IMR-90 (cell line): ENCODE measurements around the gene AMBRA1. TPM values are rescaled to one million over a fixed set of nuclear protein-coding genes. Genes with fewer than 3 reads are reported as not detected.

Experiments
- ATAC-seq: fragments of 200-7000 bp; cut with Tn5 transposase; 2 replicates; pipeline ENCODE4 v1.9.1; 2020; ENCODE audit warnings: low read depth, mild to moderate bottlenecking, moderate library complexity
- BruUV-seq: library from RNA; stranded (reverse); fragments of 400-500 nt; replicated peaks from 2 replicates; lab custom pipeline; 2021; lab: Mats Ljungman, UMichigan
- CTCF ChIA-PET: fragments of 300-600 bp; formaldehyde crosslinking; extraction: SDS; loops from one replicate; lab custom pipeline; 2021; ENCODE audit warnings: antibody characterized with exemption; lab: Yijun Ruan, JAX
- POLR2A ChIA-PET: fragments of 300-600 bp; sonication (Branson Sonifier 250); formaldehyde crosslinking; loops from one replicate; lab custom pipeline; 2022; ENCODE audit warnings: antibody characterized with exemption; ENCODE audit not compliant: unreplicated experiment; lab: Charles Lee
- DNase-seq: peaks from one replicate; pipeline ENCODE4 v3.0.0; 2013
- H2AFZ ChIP-seq: replicated peaks from 2 replicates; pipeline ENCODE3; 2013; ENCODE audit warnings: low read length, mild to moderate bottlenecking; ENCODE audit not compliant: poor library complexity
- H2AK5ac ChIP-seq: 2 replicates; pipeline ENCODE4 v1.6.1; 2013; ENCODE audit warnings: low read depth, low read length, inconsistent platforms
- H2AK9ac ChIP-seq: replicated peaks from 2 replicates; pipeline ENCODE3; 2013; ENCODE audit warnings: mild to moderate bottlenecking, low read depth, low read length, moderate library complexity; ENCODE audit not compliant: poor library complexity
- H2BK120ac ChIP-seq: 2 replicates; pipeline ENCODE4 v1.6.1; 2013; ENCODE audit warnings: low read depth, low read length, inconsistent platforms
- H2BK15ac ChIP-seq: 3 replicates; pipeline ENCODE4 v1.6.1; 2013; ENCODE audit warnings: low read depth, low read length, inconsistent platforms
- H2BK20ac ChIP-seq: 2 replicates; pipeline ENCODE4 v1.6.1; 2013; ENCODE audit warnings: low read depth, mild to moderate bottlenecking, inconsistent platforms, low read length, moderate library complexity
- H2BK5ac ChIP-seq: 2 replicates; pipeline ENCODE4 v1.6.1; 2013; ENCODE audit warnings: mild to moderate bottlenecking, low read depth, low read length, inconsistent platforms; ENCODE audit not compliant: poor library complexity, severe bottlenecking
- H3K14ac ChIP-seq: replicated peaks from 2 replicates; pipeline ENCODE4 v1.6.1; 2013; ENCODE audit warnings: low read depth, low read length, inconsistent platforms
- H3K18ac ChIP-seq: 2 replicates; pipeline ENCODE4 v1.6.1; 2013; ENCODE audit warnings: low read depth, low read length, control low read depth
- H3K23ac ChIP-seq: 2 replicates; pipeline ENCODE4 v1.6.1; 2013; ENCODE audit warnings: low read depth, low read length, inconsistent platforms
- H3K27ac ChIP-seq: 2 replicates; pipeline ENCODE4 v1.5.1; 2013; ENCODE audit warnings: mild to moderate bottlenecking, control low read depth, low read length; ENCODE audit not compliant: insufficient read depth
- H3K27me3 ChIP-seq: 2 replicates; pipeline ENCODE4 v1.6.1; 2013; ENCODE audit warnings: low read length; ENCODE audit not compliant: control insufficient read depth, insufficient read depth
- H3K36me3 ChIP-seq: 2 replicates; pipeline ENCODE4 v1.6.1; 2013; ENCODE audit warnings: low read length, mixed read lengths; ENCODE audit not compliant: control insufficient read depth, insufficient read depth
- H3K4ac ChIP-seq: 2 replicates; pipeline ENCODE4 v1.6.1; 2013; ENCODE audit warnings: low read depth, low read length, inconsistent platforms
- H3K4me1 ChIP-seq: 2 replicates; pipeline ENCODE4 v1.6.1; 2013; ENCODE audit warnings: low read length, mixed read lengths; ENCODE audit not compliant: control insufficient read depth, insufficient read depth
- H3K4me2 ChIP-seq: 2 replicates; pipeline ENCODE4 v1.6.1; 2013; ENCODE audit warnings: low read depth, mild to moderate bottlenecking, control low read depth, low read length, moderate library complexity
- H3K4me3 ChIP-seq: 2 replicates; pipeline ENCODE4 v1.5.1; 2013; ENCODE audit warnings: low read depth, mild to moderate bottlenecking, control low read depth, low read length, moderate library complexity; ENCODE audit not compliant: insufficient read depth
- H3K56ac ChIP-seq: 2 replicates; pipeline ENCODE4 v1.6.1; 2013; ENCODE audit warnings: low read length, inconsistent platforms; ENCODE audit not compliant: insufficient read depth; ENCODE audit errors: extremely low read depth
- H3K79me1 ChIP-seq, 2 experiments: 2 replicates each; pipeline ENCODE4 v1.6.1; 2013; ENCODE audit warnings: low read length in 2 of 2, inconsistent platforms in 1 of 2, low read depth in 1 of 2
- H3K9ac ChIP-seq: 2 replicates; pipeline ENCODE4 v1.6.1; 2013; ENCODE audit warnings: low read depth, low read length, control low read depth
- H3K9me1 ChIP-seq: 2 replicates; pipeline ENCODE4 v1.6.1; 2013; ENCODE audit warnings: low read length, inconsistent platforms; ENCODE audit not compliant: insufficient read depth
- H3K9me3 ChIP-seq: 2 replicates; pipeline ENCODE4 v1.6.1; 2013; ENCODE audit warnings: low read length; ENCODE audit not compliant: control insufficient read depth, insufficient read depth
- H4K20me1 ChIP-seq: 2 replicates; pipeline ENCODE4 v1.6.1; 2013; ENCODE audit warnings: low read length, inconsistent platforms; ENCODE audit not compliant: insufficient read depth
- H4K5ac ChIP-seq: 2 replicates; pipeline ENCODE4 v1.6.1; 2013; ENCODE audit warnings: mild to moderate bottlenecking, low read depth, low read length, control low read depth
- H4K8ac ChIP-seq, 2 experiments: 2 replicates each; pipeline ENCODE4 v1.6.1; 2013; ENCODE audit warnings: low read depth in 2 of 2, low read length in 2 of 2, control low read depth in 1 of 2, inconsistent platforms in 1 of 2
- H4K91ac ChIP-seq: 2 replicates; pipeline ENCODE4 v1.6.1; 2013; ENCODE audit warnings: low read depth, low read length, inconsistent platforms; ENCODE audit not compliant: insufficient read depth
- BHLHE40 ChIP-seq: fragments of 150-350 bp; IDR thresholded peaks from 2 replicates; pipeline ENCODE4 v1.6.1; 2016; ENCODE audit warnings: mild to moderate bottlenecking, low read depth, low read length
- CHD1 ChIP-seq: IDR thresholded peaks from 2 replicates; pipeline ENCODE4 v1.6.1; 2012; ENCODE audit warnings: low read depth, low read length, improper control_type of control experiment
- CTCF ChIP-seq: conservative IDR thresholded peaks from 2 replicates; pipeline ENCODE4 v1.5.1; 2012; ENCODE audit warnings: mild to moderate bottlenecking, low read depth, low read length, improper control_type of control experiment
- ELK1 ChIP-seq: fragments of 150-350 bp; IDR thresholded peaks from 2 replicates; pipeline ENCODE4 v1.6.1; 2016; ENCODE audit warnings: low read depth, mild to moderate bottlenecking, low read length, moderate library complexity, borderline replicate concordance
- MAZ ChIP-seq: IDR thresholded peaks from 2 replicates; pipeline ENCODE4 v1.6.1; 2012; ENCODE audit warnings: low read depth, mild to moderate bottlenecking, low read length, improper control_type of control experiment, moderate library complexity, borderline replicate concordance
- MXI1 ChIP-seq: IDR thresholded peaks from 2 replicates; pipeline ENCODE4 v1.6.1; 2012; ENCODE audit warnings: low read depth, mild to moderate bottlenecking, low read length, moderate library complexity, borderline replicate concordance
- RAD21 ChIP-seq: IDR thresholded peaks from 2 replicates; pipeline ENCODE4 v1.6.1; 2012; ENCODE audit warnings: low read length, improper control_type of control experiment
- SMC3 ChIP-seq: fragments of 150-350 bp; IDR thresholded peaks from 2 replicates; pipeline ENCODE4 v1.6.1; 2016; ENCODE audit warnings: low read depth, mild to moderate bottlenecking, antibody characterized with exemption, low read length, moderate library complexity
- WGBS, 2 experiments: methylation state at CpG; one replicate each; pipeline versions ENCODE4 v1.1.5 to v1.1.7; 2013; ENCODE audit warnings: missing lambda C conversion rate in 2 of 2; ENCODE audit not compliant: insufficient read length in 1 of 2; ENCODE audit errors: extremely low coverage in 2 of 2; 5-methylcytosine and 5-hydroxymethylcytosine counted together
- dilution Hi-C: fragments of 300-500 bp; cut with HindIII; formaldehyde crosslinking; loops from one replicate; pipeline ENCODE4 v1.14.3; 2018; ENCODE audit warnings: low sequenced_read_pairs; ENCODE audit not compliant: unreplicated experiment
- in situ Hi-C: fragments of 300-500 bp; cut with MboI; formaldehyde crosslinking; loops from 3 replicates; pipeline ENCODE4 v1.14.3; 2019; ENCODE audit warnings: low sequenced_read_pairs, inconsistent platforms, mixed read lengths
- intact Hi-C: fragments of 100-400 bp; cut with micrococcal nuclease; formaldehyde crosslinking; loops from 2 replicates; pipeline ENCODE4 v1.10.0; 2022
- polyA plus RNA-seq, 3 experiments: library from polyadenylated mRNA; depleted of rRNA; stranded (reverse); fragments of >200 nt; gene quantifications; 2 replicates each; pipeline ENCODE4 v1.2.3, GENCODE V29; 2012; ENCODE audit warnings: low replicate concordance in 1 of 3
- total RNA-seq: library from RNA; depleted of rRNA; stranded (reverse); fragments of >200 nt; gene quantifications from 2 replicates; pipeline ENCODE4 v1.2.3, GENCODE V29; 2012

The AMBRA1 gene
- total and polyA plus RNA-seq, 2 of the 4 experiments (the other 2 are of a cell fraction) = 9.4 to 18.3 TPM

DNA sequence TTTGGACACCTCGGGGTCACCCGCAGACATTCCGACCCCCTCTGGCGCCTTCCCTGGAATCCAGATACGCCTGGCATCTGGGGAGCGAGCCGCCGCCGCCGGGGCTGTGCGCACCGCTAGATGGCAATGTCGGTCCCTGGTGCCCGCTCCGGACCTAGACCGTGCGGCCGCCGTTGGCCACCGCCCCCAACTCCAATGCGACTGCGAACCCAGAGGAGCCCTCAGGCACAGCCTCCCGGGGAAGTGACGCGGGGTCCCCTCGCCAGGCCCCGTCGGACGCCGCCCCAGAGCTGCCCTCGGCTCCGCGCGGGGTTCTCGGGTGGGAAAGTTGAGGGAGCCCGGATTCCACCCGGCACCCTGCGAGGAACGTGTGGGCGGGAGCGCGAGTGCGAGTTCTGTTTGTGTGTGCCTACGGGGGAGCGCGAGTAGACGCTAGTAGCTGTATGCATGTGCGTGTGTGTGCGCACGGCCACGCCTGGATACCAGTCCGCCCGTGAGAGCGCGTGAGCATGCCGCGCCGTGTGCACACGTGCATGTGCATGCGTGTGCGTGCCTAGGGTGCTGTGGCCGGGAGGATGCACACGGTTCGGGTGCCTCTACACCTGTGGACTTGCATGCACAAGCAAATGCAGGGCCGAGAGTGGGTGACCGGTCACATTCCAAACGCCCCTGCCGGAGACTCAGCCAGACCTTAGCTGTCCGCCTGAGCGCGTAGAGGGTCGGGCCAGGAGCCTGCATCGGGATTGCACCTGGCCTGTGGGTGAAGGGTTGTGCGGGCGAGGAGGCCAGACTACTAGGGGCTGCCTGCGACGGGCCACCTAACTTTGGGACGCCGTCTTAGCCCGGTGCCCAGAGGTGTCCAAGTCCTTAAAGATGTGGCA lies 204.1 kb downstream of the AMBRA1 start:
- POLR2A ChIA-PET = no interaction called here
- Histone ChIP-seq H2BK20ac (no peak overlapping the region), H3K27ac (no peak overlapping the region), H3K4ac (no peak overlapping the region), H3K9me3 (no peaks in the 10 kb centered on the region), H3K4me1 (peaks cover 8% of the 10 kb centered on the region; the same call in 1 of the 2 replicates), H3K79me1 (no peaks in the 10 kb centered on the region), H3K23ac (peak overlapping the region; percentile 88; the same call in 1 of the 2 replicates), H3K4me2 (peak overlapping the region; percentile 91), H2BK5ac (no peak overlapping the region), H2AFZ (peak overlapping the region; percentile 90), H4K91ac (no peak overlapping the region), H3K56ac (no peak overlapping the region), H3K14ac (no peak overlapping the region), H3K9ac (no peak overlapping the region), H4K5ac (no peak overlapping the region), H4K8ac (no peak overlapping the region), H2BK15ac (no peak overlapping the region), H2BK120ac (no peak overlapping the region), H3K18ac (no peak overlapping the region), H3K4me3 (peak overlapping the region; percentile 45), H3K36me3 (no peaks in the 10 kb centered on the region), H3K9me1 (peaks cover 10% of the 10 kb centered on the region; the same call in 1 of the 2 replicates), H3K27me3 (peaks cover 33% of the 10 kb centered on the region), H2AK9ac (peak overlapping the region; percentile 86), H2AK5ac (no peak overlapping the region), H4K20me1 (peaks cover 24% of the 10 kb centered on the region)
- 3% methylated on average over 34 of the region's 80 CpGs; no CpG with 5 or more reads in 1 of the 2 experiments for whole genome bisulfite sequencing, 2 experiments
- ATAC-seq (peak; percentile 69), DNase-seq (peak; percentile 46)
- in situ Hi-C loops (no loop called here), dilution Hi-C loops (no loop called here), intact Hi-C loops (loop anchor here (1.0 to 10.0 kb wide), 4 partner anchors 140 to 295 kb away; partner anchors contain the start of genes ATG13 and HARBI1)
- CTCF ChIA-PET = interaction anchor here (0.9 to 2.3 kb wide), 3 partner anchors 10 to 146 kb away, joined by 3 to 12 read pairs (median 6); no protein-coding TSS in a partner anchor
- no TSS peak for BruUV-seq
- TF ChIP-seq MXI1 (0 out of 2 replicates have a peak, but pooled peaks have one; percentile 40), ELK1 (no peak), SMC3 (peak; percentile 66), RAD21 (peak; percentile 82), CHD1 (no peak), CTCF (peak; percentile 91), MAZ (peak; percentile 50; the same call in 1 of the 2 replicates), BHLHE40 (peak; percentile 80)
